Stimulated activated naive CD4-positive, alpha-beta T cell treated with Interleukin-2 at 50 U/mL for 16 hours (primary cell): ENCODE measurements around the gene WWP2.
"Not testable (repeated sequence)": the region's sequence is repeated elsewhere in the genome, so short reads cannot be mapped to it uniquely, and the experiment has no call there.

Experiments used
- DNase-seq: peaks from one replicate; lab custom pipeline; 2025; lab: John Stamatoyannopoulos, UW

The WWP2 gene

DNA sequence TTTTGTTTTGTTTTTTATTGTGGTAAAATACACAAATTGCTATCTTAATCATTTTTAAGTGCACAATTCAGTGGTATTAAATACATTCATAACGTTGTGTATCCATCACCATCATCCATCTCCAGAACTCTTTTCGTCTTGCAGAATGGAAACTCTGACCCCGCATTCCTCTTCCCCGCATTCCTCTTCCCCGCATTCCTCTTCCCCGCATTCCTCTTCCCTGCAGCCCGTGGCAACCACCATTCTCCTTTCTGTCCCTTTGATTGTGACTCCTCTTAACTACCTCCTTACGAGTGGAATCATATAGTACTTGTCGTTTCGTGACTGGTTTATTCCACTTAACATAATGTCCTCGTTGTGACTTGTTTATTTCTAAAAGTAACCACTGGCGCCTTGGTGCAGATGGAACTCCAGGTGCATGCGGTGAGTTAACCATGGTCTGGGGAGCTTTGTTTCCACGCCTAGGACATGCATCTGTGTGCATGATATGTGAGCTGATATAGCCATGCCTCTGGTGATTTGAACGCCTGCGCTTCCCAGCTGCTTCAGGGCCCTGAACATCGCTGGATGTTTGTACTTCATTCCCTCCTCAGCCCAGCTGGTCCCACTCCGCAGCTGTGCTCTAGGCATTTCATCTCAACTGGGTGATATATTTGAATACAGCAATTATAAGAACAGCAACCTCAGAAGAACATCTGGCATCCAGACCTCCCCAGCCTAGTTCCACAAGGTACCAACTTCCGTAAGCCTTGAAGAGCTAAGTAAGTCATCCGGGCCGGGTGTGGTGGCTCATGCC, 181.3 kb downstream of the WWP2 start:
- DNase-seq: not testable (repeated sequence)

DNA sequence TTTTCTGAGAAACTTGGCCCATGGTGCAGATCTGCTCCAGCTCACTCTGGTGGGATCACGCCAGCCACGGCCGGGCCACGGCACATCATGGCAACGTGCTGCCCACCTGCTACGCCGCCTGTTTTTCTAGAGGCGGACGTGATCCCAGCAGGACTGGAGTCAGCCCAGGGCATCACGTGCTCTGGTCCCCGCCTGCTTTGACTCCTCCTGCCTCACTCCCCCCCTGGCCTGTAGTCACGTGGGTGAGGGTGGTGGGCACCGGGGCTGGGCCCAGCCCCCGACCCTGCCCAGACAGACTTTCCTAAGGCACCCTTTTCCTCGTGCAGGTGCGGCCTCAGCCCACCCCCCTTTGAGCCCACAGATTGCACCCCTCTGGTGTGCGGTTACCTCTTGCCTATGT, 188.3 kb downstream of the WWP2 start:
- not testable (repeated sequence) for DNase-seq

DNA sequence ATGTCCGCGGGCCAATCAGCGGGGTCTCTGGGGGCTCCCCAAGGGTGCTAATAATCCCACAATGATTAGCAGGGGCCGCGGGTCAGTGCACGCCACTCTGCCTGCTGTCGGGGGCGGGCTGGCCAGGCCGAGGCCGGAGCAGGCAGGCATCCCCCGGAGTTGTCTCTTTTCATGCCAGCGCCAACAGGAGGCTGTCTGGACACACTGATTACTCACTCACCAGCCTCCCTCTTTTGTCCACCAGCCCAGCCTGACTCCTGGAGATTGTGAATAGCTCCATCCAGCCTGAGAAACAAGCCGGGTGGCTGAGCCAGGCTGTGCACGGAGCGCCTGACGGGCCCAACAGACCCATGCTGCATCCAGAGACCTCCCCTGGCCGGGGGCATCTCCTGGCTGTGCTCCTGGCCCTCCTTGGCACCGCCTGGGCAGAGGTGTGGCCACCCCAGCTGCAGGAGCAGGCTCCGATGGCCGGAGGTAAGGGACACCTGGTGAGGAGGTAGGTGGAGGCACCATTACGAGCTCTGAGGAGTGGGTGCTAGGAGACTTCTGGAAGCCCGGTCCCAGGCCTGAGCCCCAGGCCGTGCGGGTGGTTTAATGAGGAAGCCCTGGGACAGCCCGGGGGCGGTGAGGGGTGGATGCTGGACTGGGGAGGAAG, 189.0 kb downstream of the WWP2 start, which contains the start of gene CLEC18A:
Gene CLEC18A (plus strand): TSS at position 318 of the 655 bp plus-strand sequence. CDS start 33 bp downstream, at position 351.
- DNase-seq: not testable (repeated sequence)

DNA sequence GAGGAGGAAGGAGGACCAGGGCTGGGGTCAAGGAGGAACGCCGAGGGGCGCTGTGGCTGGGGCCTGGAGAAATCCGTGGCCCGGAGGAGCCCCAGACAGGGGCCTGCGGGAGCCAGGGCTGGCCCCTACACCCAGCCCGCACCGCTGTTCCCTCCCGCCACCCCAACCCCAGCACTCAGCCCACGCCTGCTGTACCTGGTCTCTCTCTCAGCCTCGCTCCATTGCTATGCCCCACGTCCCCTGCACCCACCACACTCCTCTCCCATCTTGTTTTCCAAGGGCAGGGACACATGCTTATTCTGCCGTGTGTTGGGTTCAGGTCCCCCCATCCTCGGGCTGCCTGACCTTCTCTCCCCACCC, 189.5 kb downstream of the WWP2 start:
- DNase-seq: not testable (repeated sequence)

DNA sequence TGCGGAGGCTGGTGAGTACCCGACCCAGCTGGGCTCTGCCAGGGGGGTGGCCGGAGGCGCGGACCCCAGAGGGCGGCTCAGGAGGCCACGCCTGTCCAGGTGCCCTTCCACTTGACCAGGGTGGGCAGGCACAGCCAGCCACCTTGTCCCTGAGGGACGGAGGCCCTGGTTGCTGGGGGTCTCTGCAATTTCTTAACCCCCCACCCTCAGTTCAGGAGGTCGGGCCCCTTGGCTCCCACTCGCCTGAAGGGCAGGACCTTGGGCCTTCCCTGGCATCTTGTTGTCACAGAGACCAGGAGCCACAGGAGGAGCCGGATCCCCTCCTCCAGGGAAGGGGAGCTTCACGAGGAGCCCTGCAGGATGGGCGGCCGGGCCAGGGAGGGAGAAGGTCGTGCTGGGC, 190.0 kb downstream of the WWP2 start:
- not testable (repeated sequence) for DNase-seq

DNA sequence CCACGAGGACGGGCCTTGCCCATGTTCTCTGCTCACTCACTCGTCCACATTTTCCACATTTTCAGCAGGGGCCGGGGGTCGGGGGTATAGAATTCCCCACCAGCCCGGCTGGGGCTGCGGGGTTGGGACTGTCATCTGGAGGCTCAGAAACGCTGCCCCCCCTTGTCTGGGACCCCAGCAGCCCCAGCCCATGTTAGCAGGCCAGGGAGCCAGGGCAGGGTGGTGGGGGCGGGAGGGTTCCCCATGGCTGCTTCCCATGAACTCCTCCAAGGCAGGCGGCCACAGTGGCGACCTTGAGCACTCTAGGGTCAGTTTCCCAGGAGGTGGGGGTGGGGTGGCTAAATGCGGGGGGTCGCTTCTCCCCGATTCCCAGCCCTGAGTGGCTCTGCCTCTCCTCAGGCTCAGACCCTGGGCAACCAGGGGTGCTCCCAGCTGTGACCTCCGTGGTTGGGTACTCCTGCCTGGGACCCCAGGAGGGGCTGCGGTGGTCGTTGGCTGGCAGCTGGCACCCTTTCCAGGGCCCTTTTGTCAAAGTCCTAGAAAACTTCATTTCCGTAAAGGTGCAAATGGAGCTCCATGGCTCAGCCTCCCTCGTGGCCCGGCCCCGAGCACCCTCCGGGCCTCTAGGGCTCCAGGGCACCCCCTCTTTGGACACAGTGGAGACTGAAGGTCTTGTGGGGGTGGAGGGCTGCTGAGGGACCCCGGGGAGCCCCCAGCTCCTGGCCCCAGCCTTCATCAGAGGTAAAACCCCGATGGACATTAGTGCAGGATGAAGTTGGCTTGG, 190.6 kb downstream of the WWP2 start:
- not testable (repeated sequence) for DNase-seq

DNA sequence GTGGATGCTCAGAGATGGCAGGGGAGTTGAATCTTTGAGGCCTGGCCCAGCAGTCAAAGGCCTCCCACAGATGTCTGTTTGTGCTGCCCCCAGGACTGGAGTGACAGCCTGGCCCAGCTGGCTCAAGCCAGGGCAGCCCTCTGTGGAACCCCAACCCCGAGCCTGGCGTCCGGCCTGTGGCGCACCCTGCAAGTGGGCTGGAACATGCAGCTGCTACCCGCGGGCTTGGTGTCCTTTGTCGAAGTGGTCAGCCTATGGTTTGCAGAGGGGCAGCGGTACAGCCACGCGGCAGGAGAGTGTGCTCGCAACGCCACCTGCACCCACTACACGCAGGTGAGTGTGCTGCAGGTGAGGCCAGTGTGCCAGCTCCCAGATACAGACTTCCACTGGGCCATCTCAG, 192.1 kb downstream of the WWP2 start:
- not testable (repeated sequence) for DNase-seq

DNA sequence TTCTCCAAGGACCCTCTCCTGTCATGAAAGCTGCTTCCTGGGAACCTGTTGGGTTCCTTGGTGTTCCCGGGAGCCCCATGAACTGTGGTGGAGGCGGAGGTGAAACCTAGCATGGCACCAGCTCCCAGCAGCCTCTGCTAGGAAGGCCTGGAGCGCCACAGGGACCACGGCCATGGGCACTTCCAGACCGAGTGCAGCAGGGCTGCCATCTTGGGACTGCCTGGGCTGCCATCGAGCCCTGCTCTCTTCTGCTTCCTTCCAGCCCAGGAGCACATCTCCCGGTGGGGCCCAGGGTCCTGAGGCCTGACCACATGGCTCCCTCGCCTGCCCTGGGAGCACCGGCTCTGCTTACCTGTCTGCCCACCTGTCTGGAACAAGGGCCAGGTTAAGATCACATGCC, 201.2 kb downstream of the WWP2 start:
- not testable (repeated sequence) for DNase-seq

DNA sequence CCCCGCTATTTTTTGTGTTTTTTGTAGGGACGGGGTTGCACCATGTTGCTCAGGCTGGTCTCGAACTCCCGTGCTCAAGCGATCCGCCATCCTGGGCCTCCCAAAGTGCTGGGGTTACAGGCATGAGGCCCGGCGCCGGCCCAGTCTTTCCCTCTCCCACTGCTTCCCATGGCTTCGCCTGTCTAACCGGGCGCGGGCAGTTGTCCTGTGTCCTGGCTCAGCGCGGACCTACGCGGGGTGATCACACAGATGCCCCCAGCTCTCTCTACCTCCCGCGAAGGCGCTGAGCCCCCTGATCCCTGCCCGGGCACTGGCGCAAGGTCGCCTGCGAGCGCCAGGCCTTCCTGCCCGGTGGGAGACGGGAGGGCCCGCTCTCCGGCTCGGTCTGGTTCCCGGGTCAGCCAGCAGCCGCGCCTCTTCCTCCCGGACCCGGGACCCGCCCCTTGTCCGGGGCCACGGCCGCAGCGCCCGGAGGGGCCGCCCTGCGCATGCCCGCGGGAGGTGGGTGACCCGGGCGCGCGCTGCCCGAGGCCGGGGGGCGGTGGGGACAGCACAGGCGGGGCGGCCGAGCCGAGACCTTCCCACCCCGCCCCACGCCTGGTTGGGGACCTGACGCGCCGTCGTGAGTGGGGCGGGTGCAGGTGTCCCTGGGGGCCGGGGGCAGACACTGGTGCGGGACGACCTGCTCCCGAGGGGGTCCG, 203.0 kb downstream of the WWP2 start:
- not testable (repeated sequence) for DNase-seq

DNA sequence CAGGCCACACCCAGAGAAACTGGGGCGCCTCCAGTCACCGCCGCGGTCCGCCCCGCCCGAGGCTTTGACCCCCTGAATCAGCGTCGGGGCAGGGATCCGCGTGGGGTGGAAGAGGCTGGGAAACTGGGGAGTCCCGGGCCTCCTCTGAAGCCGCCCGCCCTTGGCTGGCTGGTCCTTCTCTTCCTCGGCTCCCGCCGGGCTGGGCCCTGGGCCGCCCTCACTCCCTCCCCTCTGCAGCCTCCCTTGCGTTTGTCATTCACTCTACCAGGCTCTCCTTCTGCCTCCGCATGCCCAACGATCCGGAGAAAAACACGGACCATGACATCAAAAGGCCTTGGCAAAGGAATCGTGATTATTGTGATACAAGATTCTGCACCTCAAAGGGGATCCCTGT, 203.5 kb downstream of the WWP2 start:
- DNase-seq: not testable (repeated sequence)

DNA sequence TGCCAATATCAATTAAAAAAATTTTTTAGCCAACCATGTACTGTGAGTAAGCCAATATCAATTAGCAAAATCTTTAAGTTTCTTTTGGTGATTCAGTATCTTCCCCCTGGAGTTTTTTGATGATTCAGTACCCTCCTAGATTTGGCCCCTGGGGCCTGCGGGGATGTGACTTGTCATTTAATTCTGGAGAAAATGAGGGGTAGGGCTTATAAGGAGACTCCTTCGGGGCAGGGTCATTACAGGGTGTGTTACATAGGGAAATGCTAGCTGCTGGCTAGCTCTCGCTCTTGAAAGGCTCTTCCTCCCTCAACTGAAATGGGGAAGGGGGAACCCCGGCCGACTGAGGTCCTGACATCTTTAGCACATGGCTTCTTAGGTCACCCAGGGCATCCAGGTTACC, 205.6 kb downstream of the WWP2 start:
- not testable (repeated sequence) for DNase-seq

DNA sequence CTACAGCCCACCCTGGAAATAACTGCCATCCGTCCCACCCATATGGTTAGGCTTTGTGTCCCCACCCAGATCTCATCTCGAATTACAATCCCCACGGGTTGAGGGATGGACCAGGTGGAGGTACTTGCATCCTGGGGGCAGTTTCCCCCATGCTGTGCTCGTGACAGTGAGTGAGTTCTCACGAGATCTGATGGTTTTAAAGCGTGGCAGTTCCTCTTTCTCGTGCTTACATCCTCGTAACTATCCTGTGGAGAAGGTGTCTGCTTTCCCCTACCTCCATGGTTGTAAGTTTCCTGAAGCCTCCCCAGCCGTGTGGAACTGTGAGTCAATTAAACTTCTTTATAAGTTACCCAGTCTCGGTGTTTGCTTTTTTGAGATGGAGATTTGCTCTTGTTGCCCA, 206.0 kb downstream of the WWP2 start:
- DNase-seq: not testable (repeated sequence)

DNA sequence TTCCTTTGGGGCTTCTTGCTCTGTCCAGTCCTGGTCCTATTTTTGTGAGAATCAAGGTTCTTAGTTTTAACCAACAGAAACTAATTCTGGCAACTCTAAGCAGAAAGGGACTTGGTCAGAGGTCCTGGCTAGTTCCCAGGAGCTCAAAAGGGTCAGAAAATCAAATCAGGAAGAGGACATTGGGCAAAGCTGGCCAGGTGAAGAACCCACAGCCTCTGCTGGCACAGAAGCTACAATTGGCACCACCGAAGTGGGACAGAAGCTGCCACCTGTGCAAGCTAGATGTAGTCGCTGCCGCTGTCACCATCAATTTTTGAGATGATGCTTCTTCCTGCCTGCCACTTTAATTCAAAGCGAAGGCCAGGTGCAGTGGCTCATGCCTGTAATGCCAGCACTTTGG, 207.5 kb downstream of the WWP2 start:
- not testable (repeated sequence) for DNase-seq

DNA sequence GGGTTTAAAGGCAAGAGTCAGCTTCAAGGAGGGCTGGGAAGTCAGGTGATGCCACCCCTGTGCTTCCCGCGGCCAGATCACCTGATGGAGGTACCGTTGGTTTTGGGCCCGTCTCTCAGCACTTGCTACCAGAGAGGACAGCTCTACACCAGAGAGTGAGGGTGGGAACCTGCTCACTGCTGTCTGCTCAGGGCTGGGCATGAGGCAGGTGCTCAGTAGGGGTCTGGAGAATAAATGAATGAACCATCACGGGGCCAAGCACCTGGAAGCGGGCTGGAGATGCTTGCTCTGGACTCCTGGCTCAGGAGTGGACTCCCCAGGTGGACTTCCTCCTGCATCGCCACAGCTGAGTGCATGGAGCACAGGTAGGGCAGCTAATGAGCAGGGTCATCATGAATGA, 210.0 kb downstream of the WWP2 start:
- DNase-seq: not testable (repeated sequence)

DNA sequence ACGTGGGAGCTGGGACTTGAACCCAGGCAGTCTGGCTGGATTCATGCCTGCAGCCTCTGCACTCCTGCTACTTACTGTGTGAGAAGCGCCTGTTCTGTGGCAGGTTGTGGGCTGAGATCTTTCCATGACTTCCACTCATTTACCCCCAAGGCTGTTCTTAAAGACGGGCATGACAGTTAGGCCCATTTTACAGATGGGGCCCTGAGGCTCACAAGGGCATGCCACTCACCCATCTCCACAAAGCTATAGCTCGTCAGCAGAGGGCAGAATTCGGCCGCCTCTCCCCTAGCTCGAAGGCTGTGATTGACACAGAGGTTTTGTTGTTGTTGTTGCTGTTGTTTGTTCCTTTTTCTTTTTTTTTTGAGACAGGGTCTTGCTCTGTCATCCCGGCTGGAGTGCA, 210.8 kb downstream of the WWP2 start:
- not testable (repeated sequence) for DNase-seq

DNA sequence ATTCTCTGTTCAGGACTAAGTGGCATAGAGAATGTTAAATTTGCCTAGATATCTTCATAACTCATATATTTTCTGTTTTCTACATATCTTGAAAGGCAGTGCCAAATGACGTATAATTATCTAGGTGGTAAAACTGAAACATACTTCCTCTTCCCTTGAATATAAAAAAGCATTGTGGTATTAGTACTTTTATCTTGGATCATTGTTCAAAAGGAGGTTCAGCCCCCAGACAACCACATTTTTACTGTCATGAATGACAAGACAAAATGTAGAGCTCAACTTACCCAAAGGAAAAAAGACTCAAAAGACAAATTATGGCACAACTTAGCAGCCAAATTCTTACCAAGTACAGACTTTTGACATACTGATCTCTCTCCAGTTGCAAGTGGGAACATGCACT, 223.1 kb downstream of the WWP2 start:
- DNase-seq: not testable (repeated sequence)
